Ramos (cell line): ENCODE results near the gene NVL.

Source experiments
- in situ Hi-C: fragments of 300-500 bp; cut with MboI; formaldehyde crosslinking; loops from one replicate; pipeline ENCODE4 v1.14.3; 2022; ENCODE audit warnings: low sequenced_read_pairs; ENCODE audit not compliant: unreplicated experiment

The NVL gene

GRCh38 chr1:224298346-224299330, 31.3 kb downstream of the NVL start:
- in situ Hi-C loops, result no loop called here

- in situ Hi-C loops, result no loop called here
Measured at GRCh38 chr1:224294775-224295174, 35.2 kb downstream of the NVL start.

- in situ Hi-C loops, result no loop called here
Measured at GRCh38 chr1:224292419-224292818, 37.6 kb downstream of the NVL start.

GRCh38 chr1:224289396-224289795, 40.6 kb downstream of the NVL start:
- in situ Hi-C loops, result no loop called here

- in situ Hi-C loops, result no loop called here
Measured at GRCh38 chr1:224287714-224288113, 42.3 kb downstream of the NVL start.

DNA sequence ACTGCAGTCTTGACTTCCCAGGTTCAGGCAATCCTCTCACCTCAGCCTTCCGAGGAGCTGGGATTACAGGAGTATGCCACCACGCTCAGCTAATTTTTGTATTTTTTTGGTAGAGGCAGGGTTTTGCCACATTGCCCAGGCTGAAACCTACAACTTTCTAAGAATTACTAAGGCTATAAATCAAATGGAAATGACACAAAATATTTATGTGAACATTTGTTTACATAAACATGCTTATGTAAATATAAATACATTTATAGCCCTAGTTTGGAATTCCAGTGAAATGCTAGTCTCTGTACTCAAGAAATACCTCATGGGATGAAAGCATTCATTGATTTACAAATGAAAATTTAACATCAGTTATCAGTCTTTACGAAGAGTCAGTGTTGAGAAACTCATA, 47.8 kb downstream of the NVL start:
- in situ Hi-C loops, result no loop called here

- in situ Hi-C loops, result no loop called here
Measured at GRCh38 chr1:224276771-224277487, 53.0 kb downstream of the NVL start.

GRCh38 chr1:224274970-224275626, 54.9 kb downstream of the NVL start:
- in situ Hi-C loops, result no loop called here

GRCh38 chr1:224273641-224274040, 56.3 kb downstream of the NVL start:
- in situ Hi-C loops, result no loop called here

DNA sequence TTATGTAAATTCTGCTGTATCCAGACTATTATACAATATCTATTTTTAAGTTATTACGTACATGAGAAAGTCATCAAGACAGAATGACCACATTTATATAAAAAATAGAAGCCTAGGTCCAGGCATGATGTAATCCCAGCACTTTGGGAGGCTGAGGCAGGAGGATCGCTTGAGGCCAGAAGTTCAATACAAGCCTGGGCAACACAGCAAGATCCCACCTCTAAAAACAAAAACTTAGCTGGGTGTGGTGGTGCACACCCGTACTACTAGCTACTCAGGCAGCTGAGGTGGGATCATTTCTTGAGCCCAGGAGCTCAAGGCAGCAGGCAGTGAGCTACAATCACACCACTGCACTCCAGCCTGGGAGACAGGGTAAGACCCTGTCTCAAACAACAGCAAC, 58.9 kb downstream of the NVL start:
- in situ Hi-C loops, result no loop called here

DNA sequence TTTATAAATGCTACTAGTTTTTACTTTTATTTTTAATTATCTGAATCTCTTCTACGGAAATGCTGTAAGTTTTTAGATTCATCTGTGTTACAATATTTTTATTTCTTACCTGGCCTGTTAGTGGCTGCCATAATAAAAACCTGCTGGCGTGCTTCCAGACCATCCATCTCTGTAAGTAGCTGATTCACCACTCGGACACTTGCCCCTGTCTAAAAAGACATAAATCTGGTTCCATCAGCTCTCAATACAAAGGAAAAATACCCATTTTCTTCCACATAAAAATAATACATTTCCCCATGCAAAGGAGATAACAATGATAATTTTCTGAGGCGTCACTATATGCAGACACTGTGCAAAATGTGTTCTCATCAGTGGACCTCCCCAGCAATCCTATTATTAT, 62.0 kb downstream of the NVL start:
- in situ Hi-C loops, result no loop called here

DNA sequence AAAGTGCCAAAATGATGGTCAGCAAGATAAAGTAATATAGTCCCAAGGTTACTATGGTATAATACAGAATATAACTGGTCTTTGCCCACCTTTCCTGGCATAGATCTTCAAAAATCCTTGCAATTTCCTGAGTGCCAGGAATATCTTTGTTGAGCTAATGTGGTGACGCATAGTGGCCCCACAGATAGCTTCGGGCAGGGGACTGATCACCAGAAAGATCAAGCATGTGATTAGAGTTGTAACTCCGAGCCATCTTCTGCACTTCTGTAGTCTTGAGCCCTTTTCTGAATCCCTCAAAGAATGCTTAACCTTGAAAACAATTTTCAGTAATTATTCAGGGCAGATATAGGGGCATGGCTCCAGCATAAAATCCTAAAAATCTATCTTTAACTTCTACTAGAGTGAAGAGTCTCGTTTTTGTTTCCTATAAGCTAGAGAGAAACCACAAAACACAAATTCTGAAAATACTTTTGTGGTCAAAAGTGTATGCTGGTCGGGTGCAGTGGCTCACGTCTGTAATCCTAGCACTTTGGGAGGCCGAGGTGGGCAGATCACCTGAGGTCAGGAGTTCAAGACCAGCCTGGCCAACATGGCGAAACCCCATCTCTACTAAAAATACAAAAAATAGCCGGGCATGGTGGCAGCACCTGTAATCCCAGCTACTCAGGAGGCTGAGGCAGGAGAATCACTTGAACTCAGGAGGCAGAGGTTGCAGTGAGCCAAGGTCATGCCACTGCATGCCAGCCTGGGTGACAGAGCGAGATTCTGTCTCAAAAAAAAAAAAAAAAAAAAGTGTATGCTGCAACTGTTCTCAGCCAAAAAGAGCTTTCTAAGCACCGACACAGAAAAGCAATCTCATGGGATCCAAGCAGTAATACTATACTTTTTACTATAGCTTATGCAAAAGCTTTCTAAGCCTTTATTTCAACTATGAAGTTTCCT, 62.8 kb downstream of the NVL start:
- in situ Hi-C loops, result no loop called here

- in situ Hi-C loops, result no loop called here
Measured at GRCh38 chr1:224266105-224266914, 63.7 kb downstream of the NVL start.

- in situ Hi-C loops, result no loop called here
Measured at GRCh38 chr1:224264321-224264720, 65.7 kb downstream of the NVL start.

DNA sequence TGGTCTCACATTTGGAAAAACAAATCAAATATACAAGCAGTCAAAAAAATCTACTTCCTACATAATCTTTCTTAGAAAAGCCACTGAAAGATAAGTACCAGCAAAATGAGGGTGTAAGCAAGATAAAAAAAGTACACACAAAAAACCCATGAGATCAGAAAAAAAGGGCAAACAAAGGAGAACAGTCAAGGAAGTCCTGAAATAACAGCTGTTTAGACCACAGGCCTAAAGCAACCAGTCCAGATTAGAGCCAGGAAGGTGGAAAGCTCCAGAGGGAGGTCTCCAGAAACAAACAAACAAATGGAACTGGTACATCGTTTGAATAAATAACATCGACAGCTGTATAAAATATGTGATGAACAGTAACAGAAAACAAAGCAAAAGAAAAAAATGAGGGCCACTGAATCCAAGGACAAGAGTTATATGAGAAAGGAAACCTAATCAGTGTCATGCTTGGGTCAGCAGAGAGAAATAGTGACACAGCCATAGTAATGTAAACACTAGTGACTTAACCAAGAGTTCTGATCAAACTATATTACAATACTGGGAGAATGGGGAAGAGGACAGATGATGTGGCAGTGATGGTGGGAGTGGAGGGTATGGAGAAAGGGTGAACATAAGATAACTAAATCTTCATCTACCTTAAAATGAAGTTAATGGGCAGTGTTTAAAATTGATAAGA, 67.5 kb downstream of the NVL start:
- in situ Hi-C loops, result no loop called here

- in situ Hi-C loops, result no loop called here
Measured at GRCh38 chr1:224259986-224260385, 70.0 kb downstream of the NVL start.

GRCh38 chr1:224258351-224258750, 71.6 kb downstream of the NVL start:
- in situ Hi-C loops, result no loop called here

- in situ Hi-C loops, result no loop called here
Measured at GRCh38 chr1:224256640-224257039, 73.3 kb downstream of the NVL start.
